IPS-NIHi7 (cell line): ENCODE data around the gene RNMT.
A peak's percentile ranks its signal among the peaks of the same experiment; 100 is the strongest.
"Not testable (repeated sequence)": the region's sequence is repeated elsewhere in the genome, so short reads cannot be mapped to it uniquely, and the experiment has no call there.

Source experiments
- DNase-seq: peaks from one replicate; pipeline ENCODE4 v3.0.0; 2012; ENCODE audit warnings: mixed read lengths; ENCODE audit errors: extremely low spot score

RNMT gene

GRCh38 chr18:13726232-13726971 is at the start of gene RNMT, which contains the start of gene FAM210A:
RNMT (plus strand) TSS chr18:13726673; CDS start chr18:13731518, 4,845 bp downstream.
FAM210A (minus strand) TSS chr18:13726558; CDS start chr18:13682077, 44,481 bp downstream.
- peak; percentile 88 for DNase-seq

GRCh38 chr18:13677350-13677749 is 49.1 kb upstream of the RNMT start:
- DNase-seq: not testable (repeated sequence)

- DNase-seq: peak; percentile 58
Measured at GRCh38 chr18:13680612-13681011, 45.9 kb upstream of the RNMT start.

GRCh38 chr18:13681701-13682100 is 44.8 kb upstream of the RNMT start:
- DNase-seq: no peak

GRCh38 chr18:13684546-13684945 is 41.9 kb upstream of the RNMT start:
- no peak for DNase-seq

GRCh38 chr18:13688191-13689136 is 38.0 kb upstream of the RNMT start:
- DNase-seq: no peak

GRCh38 chr18:13690060-13690459 is 36.4 kb upstream of the RNMT start:
- DNase-seq: not testable (repeated sequence)

- not testable (repeated sequence) for DNase-seq
Measured at GRCh38 chr18:13695337-13695736, 31.1 kb upstream of the RNMT start.

GRCh38 chr18:13696961-13697360 is 29.5 kb upstream of the RNMT start:
- DNase-seq: no peak

GRCh38 chr18:13700153-13700552 is 26.3 kb upstream of the RNMT start:
- DNase-seq: no peak

GRCh38 chr18:13703899-13704298 is 22.6 kb upstream of the RNMT start:
- no peak for DNase-seq

GRCh38 chr18:13710414-13710831 is 16.1 kb upstream of the RNMT start:
- no peak for DNase-seq

- DNase-seq: no peak
Measured at GRCh38 chr18:13712400-13713131, 13.9 kb upstream of the RNMT start.

GRCh38 chr18:13713455-13714055 is 12.9 kb upstream of the RNMT start:
- DNase-seq: no peak

GRCh38 chr18:13715330-13715729 is 11.1 kb upstream of the RNMT start:
- no peak for DNase-seq

- no peak for DNase-seq
Measured at GRCh38 chr18:13716916-13717315, 9.6 kb upstream of the RNMT start.

GRCh38 chr18:13720123-13720522 is 6.3 kb upstream of the RNMT start:
- no peak for DNase-seq

- no peak for DNase-seq
Measured at GRCh38 chr18:13720847-13721246, 5.6 kb upstream of the RNMT start.

GRCh38 chr18:13725566-13726231 is 774 bp upstream of the RNMT start:
- DNase-seq: peak; percentile 58

- peak; percentile 44 for DNase-seq
Measured at GRCh38 chr18:13726972-13727331, 479 bp downstream of the RNMT start.

- DNase-seq: no peak
Measured at GRCh38 chr18:13730481-13730880, 4.0 kb downstream of the RNMT start.
